GM21447 (cell line): ENCODE data around the gene UBE2L6.

Experiments used
- ATAC-seq: cut with Tn5 transposase; IDR thresholded peaks from one replicate; pipeline ENCODE4 v1.9.1; 2021; ENCODE audit not compliant: unreplicated experiment

Gene UBE2L6

GRCh38 chr11:57530596-57531507 is 36.6 kb downstream of the UBE2L6 start, which contains the start of gene TIMM10:
Gene TIMM10 (minus strand): TSS chr11:57530754. CDS start chr11:57530189, 565 bp downstream.
- ATAC-seq, result peak; percentile 98

- no peak for ATAC-seq
Observed at GRCh38 chr11:57530215-57530595, 37.3 kb downstream of the UBE2L6 start.

GRCh38 chr11:57529012-57529411 is 38.5 kb downstream of the UBE2L6 start:
- no peak for ATAC-seq

GRCh38 chr11:57527056-57527631 is 40.3 kb downstream of the UBE2L6 start:
- no peak for ATAC-seq

- ATAC-seq, result no peak
Observed at GRCh38 chr11:57523419-57523818, 44.1 kb downstream of the UBE2L6 start.

- no peak for ATAC-seq
Observed at GRCh38 chr11:57521116-57521515, 46.4 kb downstream of the UBE2L6 start.

GRCh38 chr11:57516061-57516443 is 51.4 kb downstream of the UBE2L6 start:
- ATAC-seq, result no peak

GRCh38 chr11:57515332-57516060 is 52.0 kb downstream of the UBE2L6 start, which contains the start of gene SLC43A1:
Gene SLC43A1 (minus strand): TSS chr11:57515702. CDS start chr11:57514111, 1,591 bp downstream.
- peak; percentile 43 for ATAC-seq

- ATAC-seq, result peak; percentile 46
Observed at GRCh38 chr11:57514538-57515331, 52.7 kb downstream of the UBE2L6 start.

- peak; percentile 35 for ATAC-seq
Observed at GRCh38 chr11:57513911-57514537, 53.4 kb downstream of the UBE2L6 start.

- ATAC-seq, result no peak
Observed at GRCh38 chr11:57513452-57513795, 54.0 kb downstream of the UBE2L6 start.

- ATAC-seq, result no peak
Observed at GRCh38 chr11:57512646-57513451, 54.6 kb downstream of the UBE2L6 start.

- ATAC-seq, result no peak
Observed at GRCh38 chr11:57511741-57512430, 55.6 kb downstream of the UBE2L6 start.

- ATAC-seq, result no peak
Observed at GRCh38 chr11:57508341-57509170, 58.9 kb downstream of the UBE2L6 start.

GRCh38 chr11:57506522-57506921 is 61.0 kb downstream of the UBE2L6 start:
- ATAC-seq, result no peak

- no peak for ATAC-seq
Observed at GRCh38 chr11:57504511-57504910, 63.0 kb downstream of the UBE2L6 start.

- ATAC-seq, result no peak
Observed at GRCh38 chr11:57502870-57503269, 64.6 kb downstream of the UBE2L6 start.

GRCh38 chr11:57502376-57502775 is 65.1 kb downstream of the UBE2L6 start:
- ATAC-seq, result no peak
